HepG2 (cell line): ENCODE results near the gene RASD1. TPM values are rescaled to one million over a fixed set of nuclear protein-coding genes. Genes with fewer than 3 reads are reported as not detected.

Experiments used
- ATAC-seq: fragments of 200-7000 bp; cut with Tn5 transposase; 3 replicates; pipeline ENCODE4 v1.9.1; 2020; ENCODE audit warnings: mild to moderate bottlenecking, moderate library complexity
- BruUV-seq: library from RNA; stranded (reverse); fragments of 400-500 nt; replicated peaks from 2 replicates; lab custom pipeline; 2021; lab: Mats Ljungman, UMichigan
- CTCF ChIA-PET: fragments of 300-600 bp; formaldehyde crosslinking; extraction: SDS; loops from one replicate; lab custom pipeline; 2021; ENCODE audit warnings: low total read pairs, inconsistent platforms, low intra/inter-chr PET ratio; lab: Yijun Ruan, JAX
- POLR2A ChIA-PET: fragments of 350-600 bp; sonication (Branson Sonifier 250); formaldehyde crosslinking; loops from one replicate; lab custom pipeline; 2020; ENCODE audit warnings: antibody characterized with exemption, inconsistent platforms; lab: Yijun Ruan, JAX
- DNase-seq: peaks from one replicate; pipeline ENCODE4 v3.0.0-alpha.2; 2015; ENCODE audit warnings: low spot score
- FAIRE-seq: peaks from 3 replicates; lab custom pipeline; 2011; peaks lifted over from hg19 to GRCh38; lab: Jason Lieb, UNC
- H2AFZ ChIP-seq: one replicate; pipeline ENCODE4 v1.6.1; 2011; ENCODE audit warnings: low read length, inconsistent platforms
- H3K27ac ChIP-seq: fragments of 300-600 bp; 3 replicates; pipeline ENCODE4 v1.8.0; 2011; ENCODE audit warnings: mixed run types, mild to moderate bottlenecking, mixed read lengths, low read length, inconsistent platforms; ENCODE audit not compliant: insufficient read depth; ENCODE audit errors: extremely low read length
- H3K27me3 ChIP-seq, 2 experiments: fragments of 200-600 bp in 1 of 2; 2 replicates in 1 of 2; 3 replicates in 1 of 2; pipeline versions ENCODE4 v1.6.0 to v1.8.0; 2011; ENCODE audit warnings: low read length in 2 of 2, mild to moderate bottlenecking in 2 of 2, moderate library complexity in 2 of 2, inconsistent platforms in 1 of 2; ENCODE audit not compliant: insufficient read depth in 2 of 2, control insufficient read depth in 1 of 2
- H3K36me3 ChIP-seq, 2 experiments: fragments of 200-600 bp in 1 of 2; replicated peaks in 1 of 2; 2 replicates in 1 of 2; 3 replicates in 1 of 2; pipeline versions ENCODE4 v1.5.1 to v1.8.0; 2011; ENCODE audit warnings: low read length in 2 of 2, inconsistent platforms in 1 of 2; ENCODE audit not compliant: insufficient read depth in 2 of 2, control insufficient read depth in 1 of 2
- H3K4me1 ChIP-seq: 2 replicates; pipeline ENCODE4 v1.5.1; 2012; ENCODE audit warnings: low read length, inconsistent platforms; ENCODE audit not compliant: insufficient read depth
- H3K4me2 ChIP-seq: 2 replicates; pipeline ENCODE4 v1.6.0; 2011; ENCODE audit warnings: low read depth, low read length, inconsistent platforms
- H3K4me3 ChIP-seq, 3 experiments: fragments of 200-600 bp in 1 of 3; sonication (generic), shearing (Covaris generic) in 1 of 3; replicated peaks in 1 of 3; 2 replicates each; pipeline ENCODE4 v1.5.1; 2011 to 2016; ENCODE audit warnings: low read length in 3 of 3, inconsistent platforms in 2 of 3, low read depth in 2 of 3, mild to moderate bottlenecking in 2 of 3, control low read depth in 1 of 3, mixed read lengths in 1 of 3; ENCODE audit not compliant: insufficient read depth in 1 of 3
- H3K79me2 ChIP-seq: one replicate; pipeline ENCODE4 v1.6.1; 2011; ENCODE audit warnings: low read length, inconsistent platforms; ENCODE audit not compliant: insufficient read depth
- H3K9ac ChIP-seq: 2 replicates; pipeline ENCODE4 v1.6.0; 2011; ENCODE audit warnings: mild to moderate bottlenecking, low read depth, low read length, inconsistent platforms; ENCODE audit not compliant: insufficient read depth
- H3K9me3 ChIP-seq: 2 replicates; pipeline ENCODE4 v1.5.1; 2012; ENCODE audit warnings: mild to moderate bottlenecking, low read length
- H4K20me1 ChIP-seq: 2 replicates; pipeline ENCODE4 v1.6.0; 2011; ENCODE audit warnings: inconsistent platforms, mild to moderate bottlenecking, low read length, moderate library complexity; ENCODE audit not compliant: insufficient read depth
- AKNA ChIP-seq: sonication (generic); formaldehyde crosslinking; IDR thresholded peaks from 2 replicates; pipeline ENCODE4 v1.4.0; 2020; ENCODE audit warnings: missing genetic modification reagents, borderline replicate concordance
- CHD2 ChIP-seq: IDR thresholded peaks from 2 replicates; pipeline ENCODE4 v1.6.1; 2011; ENCODE audit warnings: low read depth, low read length, improper control_type of control experiment
- EED ChIP-seq: sonication (generic); formaldehyde crosslinking; IDR thresholded peaks from 2 replicates; pipeline ENCODE4 v1.5.0; 2020; ENCODE audit warnings: mild to moderate bottlenecking, missing genetic modification reagents
- ETV6 ChIP-seq: sonication (generic); formaldehyde crosslinking; conservative IDR thresholded peaks from 2 replicates; pipeline ENCODE4 v1.4.0; 2020; ENCODE audit warnings: missing genetic modification reagents
- FOSL2 ChIP-seq: sonication (generic); formaldehyde crosslinking; IDR thresholded peaks from 2 replicates; pipeline ENCODE4 v1.4.0; 2020; ENCODE audit warnings: missing genetic modification reagents
- JUND ChIP-seq: sonication (generic); formaldehyde crosslinking; IDR thresholded peaks from 2 replicates; pipeline ENCODE4 v1.8.0; 2022; ENCODE audit warnings: mild to moderate bottlenecking, missing genetic modification reagents
- MAFF ChIP-seq: IDR thresholded peaks from 2 replicates; pipeline ENCODE4 v1.6.1; 2011; ENCODE audit warnings: low read depth, low read length, improper control_type of control experiment
- NFYC ChIP-seq: IDR thresholded peaks from 2 replicates; pipeline ENCODE4 v1.6.1; 2016; ENCODE audit warnings: missing genetic modification reagents, missing compliant biosample characterization
- XRCC5 ChIP-seq: fragments of 200-400 bp; formaldehyde crosslinking; optimal IDR thresholded peaks from 2 replicates; pipeline ENCODE3; 2017; ENCODE audit warnings: mild to moderate bottlenecking, low read length
- ZNF251 ChIP-seq: sonication (generic); formaldehyde crosslinking; IDR thresholded peaks from 2 replicates; pipeline ENCODE4 v1.9.0; 2021; ENCODE audit warnings: mild to moderate bottlenecking, missing genetic modification reagents
- ZNF30 ChIP-seq: sonication (generic); formaldehyde crosslinking; IDR thresholded peaks from 2 replicates; pipeline ENCODE4 v1.5.0; 2020; ENCODE audit warnings: mild to moderate bottlenecking, missing genetic modification reagents
- ZNF709 ChIP-seq: sonication (generic); formaldehyde crosslinking; IDR thresholded peaks from 2 replicates; pipeline ENCODE4 v1.5.0; 2020; ENCODE audit warnings: mild to moderate bottlenecking, missing genetic modification reagents
- ZNF772 ChIP-seq: sonication (generic); formaldehyde crosslinking; IDR thresholded peaks from 2 replicates; pipeline ENCODE4 v1.5.0; 2020; ENCODE audit warnings: mild to moderate bottlenecking, missing genetic modification reagents
- ZSCAN29 ChIP-seq: sonication (generic); formaldehyde crosslinking; conservative IDR thresholded peaks from 2 replicates; pipeline ENCODE4 v1.4.0; 2020; ENCODE audit warnings: mild to moderate bottlenecking, missing genetic modification reagents
- ZZZ3 ChIP-seq: sonication (generic); formaldehyde crosslinking; IDR thresholded peaks from 2 replicates; pipeline ENCODE4 v1.4.0; 2020; ENCODE audit warnings: missing genetic modification reagents, mild to moderate bottlenecking, borderline replicate concordance
- WGBS: methylation state at CpG from one replicate; pipeline ENCODE4 v1.1.6; 2017; ENCODE audit warnings: low lambda C conversion rate; 5-methylcytosine and 5-hydroxymethylcytosine counted together
- in situ Hi-C: cut with HindIII; loops from 2 replicates; pipeline ENCODE4 v1.10.0; 2017; ENCODE audit warnings: low pct_unique_long_range_greater_than_20kb; ENCODE audit not compliant: extremely low pct_ligation_motif_present
- intact Hi-C: fragments of 100-400 bp; cut with micrococcal nuclease; formaldehyde crosslinking; loops from one replicate; pipeline ENCODE4 v1.10.0; 2022; ENCODE audit not compliant: unreplicated experiment
- polyA plus RNA-seq, 8 experiments: library from polyadenylated mRNA; depleted of rRNA in 3 of 8; stranded (reverse) in 7 of 8; unstranded in 1 of 8; fragments of >200 nt; fragmentation: Illumina TruSeq in 4 of 8; extraction: Trizol in 4 of 8; gene quantifications; 2 replicates each; pipeline versions ENCODE4 v1.2.1 to v1.2.3, GENCODE V29; 2011 to 2016; ENCODE audit warnings: low read depth in 4 of 8, missing spikeins in 1 of 8, mixed read lengths in 1 of 8; ENCODE audit not compliant: insufficient read depth in 1 of 8
- total RNA-seq, 5 experiments: library from RNA; depleted of rRNA; stranded (reverse); fragments of >200 nt; fragmentation: Illumina TruSeq; extraction: Trizol; gene quantifications; 2 replicates each; pipeline ENCODE4 v1.2.3, GENCODE V29; 2016; ENCODE audit warnings: low read depth in 1 of 5
- TF ChIP-seq, protein P1 (sequence below): sonication (generic); formaldehyde crosslinking; IDR thresholded peaks from 2 replicates; pipeline ENCODE4 v1.4.0; 2020; ENCODE audit warnings: missing genetic modification reagents

Gene RASD1
- total and polyA plus RNA-seq, 2 of the 13 experiments (the other 11 are each of a cell fraction or from before 2014, with no cell fraction given) = 1.6 to 4.2 TPM

GRCh38 chr17:17518951-17519350, 22.8 kb upstream of the RASD1 start:
- intact Hi-C loops = no loop called here
- H3K4me2 ChIP-seq = no peak overlapping the region
- CTCF ChIA-PET = no interaction called here
- ATAC-seq (no peak), DNase-seq (no peak), FAIRE-seq (no peak)
- no peaks in the 10 kb centered on the region for H3K4me1 ChIP-seq
- in situ Hi-C loops = no loop called here
- POLR2A ChIA-PET = interaction anchor here (1.2 kb wide), 1 partner anchor 22 kb away, joined by 3 read pairs; no protein-coding TSS in a partner anchor
- H3K4me3 ChIP-seq = no peak overlapping the region
- no peaks in the 10 kb centered on the region for H3K9me3 ChIP-seq
- H2AFZ ChIP-seq = no peak overlapping the region
- no peak for TF ChIP-seq ZNF251 (CRISPR knock-in tag)
- TF ChIP-seq NFYC (CRISPR knock-in tag) = no peak
- TF ChIP-seq ZZZ3 (CRISPR knock-in tag) = no peak
- TF ChIP-seq ZSCAN29 = no peak
- TF ChIP-seq ZNF30 (CRISPR knock-in tag) = no peak
- TF ChIP-seq JUND (CRISPR knock-in tag) = no peak
- TF ChIP-seq CHD2 = no peak
- TF ChIP-seq, protein P1, sequence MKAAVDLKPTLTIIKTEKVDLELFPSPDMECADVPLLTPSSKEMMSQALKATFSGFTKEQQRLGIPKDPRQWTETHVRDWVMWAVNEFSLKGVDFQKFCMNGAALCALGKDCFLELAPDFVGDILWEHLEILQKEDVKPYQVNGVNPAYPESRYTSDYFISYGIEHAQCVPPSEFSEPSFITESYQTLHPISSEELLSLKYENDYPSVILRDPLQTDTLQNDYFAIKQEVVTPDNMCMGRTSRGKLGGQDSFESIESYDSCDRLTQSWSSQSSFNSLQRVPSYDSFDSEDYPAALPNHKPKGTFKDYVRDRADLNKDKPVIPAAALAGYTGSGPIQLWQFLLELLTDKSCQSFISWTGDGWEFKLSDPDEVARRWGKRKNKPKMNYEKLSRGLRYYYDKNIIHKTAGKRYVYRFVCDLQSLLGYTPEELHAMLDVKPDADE (CRISPR knock-in tag) = no peak
- TF ChIP-seq XRCC5 = no peak
- TF ChIP-seq ZNF772 (CRISPR knock-in tag) = no peak
- TF ChIP-seq AKNA = no peak
- TF ChIP-seq MAFF = no peak
- TF ChIP-seq ZNF709 (CRISPR knock-in tag) = no peak
- TF ChIP-seq FOSL2 (CRISPR knock-in tag) = no peak
- TF ChIP-seq EED (CRISPR knock-in tag) = no peak
- TF ChIP-seq ETV6 (CRISPR knock-in tag) = no peak
- WGBS = 91% methylated on average over 5 of the region's 5 CpGs
- no peak overlapping the region for H3K9ac ChIP-seq
- H3K27ac ChIP-seq = no peak overlapping the region
- BruUV-seq = no TSS peak
- H4K20me1 ChIP-seq = 0 out of 2 replicates have a peak, but pooled peaks cover 6% of the 10 kb centered on the region
- H3K36me3 ChIP-seq = peaks cover 3 to 4% of the 10 kb centered on the region in 2 experiments; a peak in 2 of 5 replicates
- no peaks in the 10 kb centered on the region for H3K27me3 ChIP-seq
- H3K79me2 ChIP-seq = no peaks in the 10 kb centered on the region
